Urothelium cell line (cell line): ENCODE results near the gene SIGLEC15.
"Not testable (repeated sequence)": the region's sequence is repeated elsewhere in the genome, so short reads cannot be mapped to it uniquely, and the experiment has no call there.

Experiments used
- DNase-seq: peaks from one replicate; pipeline ENCODE4 v3.0.0; 2011; ENCODE audit warnings: low spot score, mixed read lengths
- FAIRE-seq: peaks from 2 replicates; lab custom pipeline; 2011; peaks lifted over from hg19 to GRCh38; lab: Jason Lieb, UNC

SIGLEC15 gene

DNA sequence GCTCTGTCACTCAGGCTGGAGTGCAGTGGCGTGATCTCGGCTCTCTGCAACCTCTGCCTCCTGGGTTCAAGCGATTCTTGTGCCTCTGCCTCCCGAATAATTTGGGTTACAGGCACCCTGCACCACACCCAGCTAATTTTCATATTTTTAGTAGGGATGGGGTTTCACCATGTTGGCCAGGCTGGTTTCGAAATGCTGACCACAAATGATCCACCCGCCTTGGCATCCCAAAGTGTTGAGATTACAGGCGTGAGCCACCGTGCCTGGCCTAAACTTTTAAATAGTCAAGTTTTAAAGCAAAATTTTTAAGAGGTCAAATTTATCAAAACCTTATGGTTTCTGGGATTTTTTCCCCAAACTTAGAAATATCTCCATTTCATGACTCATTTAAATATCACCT, 6.7 kb upstream of the SIGLEC15 start:
- not testable (repeated sequence) for FAIRE-seq, DNase-seq

DNA sequence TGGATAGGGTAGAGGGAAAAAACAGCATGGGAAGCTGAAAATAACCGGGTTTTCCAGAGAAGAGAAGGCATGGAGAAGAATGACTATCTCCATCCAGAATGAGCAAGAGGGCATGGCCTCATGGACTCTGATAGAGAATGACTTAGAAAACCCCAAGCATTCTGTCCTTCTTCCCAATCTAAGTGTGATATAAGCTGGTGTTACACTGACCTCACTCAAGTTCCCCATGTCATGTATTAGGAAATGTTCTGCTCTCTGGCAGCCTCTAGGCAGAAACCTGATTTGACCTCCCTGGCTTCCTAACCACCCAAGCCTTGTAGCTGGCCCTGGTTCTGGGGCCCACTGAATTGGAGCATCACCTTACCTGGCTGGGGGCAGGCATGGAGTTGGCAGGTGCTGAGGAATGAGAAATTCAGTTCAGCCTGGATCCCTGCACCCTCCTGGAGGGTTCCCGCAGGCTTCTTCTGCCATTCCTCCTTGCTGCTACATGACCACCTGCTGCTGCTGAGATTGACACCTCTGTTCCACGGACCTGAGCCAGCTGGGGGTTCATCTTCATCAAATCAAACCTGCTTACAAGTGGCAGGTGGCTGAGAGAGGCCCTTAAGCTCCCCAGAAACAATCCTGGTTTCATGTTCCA, 5.2 kb upstream of the SIGLEC15 start:
- no peak for FAIRE-seq
- no peak for DNase-seq

GRCh38 chr18:45821026-45821425, 4.4 kb upstream of the SIGLEC15 start:
- DNase-seq: no peak
- FAIRE-seq: no peak

DNA sequence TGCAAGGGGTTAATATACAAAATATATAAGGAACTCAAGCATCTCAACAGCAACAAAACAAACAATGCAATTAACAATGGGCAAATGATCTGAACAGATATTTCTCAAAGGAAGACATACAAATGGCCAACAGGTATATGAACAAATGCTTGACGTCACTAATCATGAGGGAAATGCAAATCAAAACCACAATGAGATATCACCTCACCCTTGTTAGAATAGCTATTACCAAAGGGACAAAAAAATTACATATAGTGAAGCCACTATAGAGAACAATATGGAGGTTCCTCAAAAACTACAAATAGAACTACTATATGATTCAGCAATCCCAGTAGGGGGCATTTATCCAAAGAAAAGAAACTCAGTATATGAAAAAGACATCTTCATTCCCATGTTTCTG, 3.8 kb upstream of the SIGLEC15 start:
- DNase-seq (no peak), FAIRE-seq (no peak)

DNA sequence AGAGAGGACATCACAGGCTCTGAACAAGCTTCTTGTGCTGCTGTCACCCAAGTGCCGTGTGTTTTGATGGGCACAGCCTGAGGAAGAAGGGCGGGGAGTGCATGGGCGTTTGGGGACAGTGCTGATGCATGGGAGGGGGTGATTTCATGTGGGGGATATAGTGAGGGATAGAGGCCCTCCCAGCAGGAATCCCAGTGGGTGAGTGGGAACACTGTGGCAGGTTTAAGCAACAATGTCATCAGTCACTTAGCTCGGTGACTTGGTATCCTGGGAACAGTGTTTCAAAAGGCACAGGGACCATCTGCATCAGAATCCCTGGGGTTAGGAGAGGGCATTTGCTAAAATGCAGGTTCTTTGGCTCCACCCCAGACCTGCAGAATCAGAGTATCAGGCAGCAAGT, 609 bp downstream of the SIGLEC15 start:
- DNase-seq (no peak), FAIRE-seq (no peak)

- FAIRE-seq, DNase-seq: not testable (repeated sequence)
Measured at GRCh38 chr18:45826716-45827115, 1.2 kb downstream of the SIGLEC15 start.

- no peak for FAIRE-seq
- DNase-seq: no peak
Measured at GRCh38 chr18:45828917-45829811, 3.7 kb downstream of the SIGLEC15 start.

DNA sequence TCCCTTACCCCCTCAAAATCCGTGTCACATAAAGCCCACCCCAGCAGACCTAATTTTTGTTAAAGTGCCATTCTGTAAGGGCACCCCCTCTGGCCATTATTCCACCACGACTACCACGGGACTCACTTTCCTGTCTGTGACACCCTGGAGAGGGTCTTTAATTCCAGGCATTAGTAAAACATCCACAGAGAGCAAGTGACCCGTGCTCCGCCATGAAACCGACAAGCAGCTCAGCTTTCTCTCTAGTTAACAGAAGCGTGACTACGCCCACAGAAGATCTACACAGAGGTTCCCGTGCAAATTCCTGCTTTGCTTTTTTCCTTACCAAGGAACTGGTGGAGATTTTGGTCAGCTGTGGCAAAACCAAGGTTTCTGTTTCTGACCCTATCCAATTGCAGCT, 4.4 kb downstream of the SIGLEC15 start:
- FAIRE-seq (no peak), DNase-seq (no peak)

GRCh38 chr18:45830917-45831316, 5.4 kb downstream of the SIGLEC15 start:
- no peak for FAIRE-seq
- DNase-seq: no peak

DNA sequence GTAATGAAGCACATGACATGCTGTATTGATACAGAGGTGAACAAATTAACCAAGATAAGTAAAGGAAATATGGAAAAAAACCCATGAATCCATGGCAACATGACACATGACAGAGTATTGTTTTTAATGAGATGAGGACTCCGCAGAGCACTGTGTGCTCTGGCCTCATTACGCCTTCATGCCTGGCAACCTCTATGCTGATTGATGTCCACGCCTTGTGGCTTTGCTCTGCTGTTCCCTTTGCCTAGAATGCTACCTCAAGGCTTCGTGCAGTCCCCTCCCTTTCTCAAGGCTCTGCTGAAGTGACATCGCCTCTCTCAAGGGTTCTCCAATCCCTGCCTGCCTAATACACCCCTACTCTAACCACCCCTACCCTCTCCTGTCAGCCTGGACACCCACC, 8.4 kb downstream of the SIGLEC15 start:
- FAIRE-seq (no peak), DNase-seq (no peak)

GRCh38 chr18:45834306-45834705, 8.8 kb downstream of the SIGLEC15 start:
- no peak for DNase-seq
- no peak for FAIRE-seq

GRCh38 chr18:45835057-45835636, 9.7 kb downstream of the SIGLEC15 start:
- DNase-seq (no peak), FAIRE-seq (no peak)

DNA sequence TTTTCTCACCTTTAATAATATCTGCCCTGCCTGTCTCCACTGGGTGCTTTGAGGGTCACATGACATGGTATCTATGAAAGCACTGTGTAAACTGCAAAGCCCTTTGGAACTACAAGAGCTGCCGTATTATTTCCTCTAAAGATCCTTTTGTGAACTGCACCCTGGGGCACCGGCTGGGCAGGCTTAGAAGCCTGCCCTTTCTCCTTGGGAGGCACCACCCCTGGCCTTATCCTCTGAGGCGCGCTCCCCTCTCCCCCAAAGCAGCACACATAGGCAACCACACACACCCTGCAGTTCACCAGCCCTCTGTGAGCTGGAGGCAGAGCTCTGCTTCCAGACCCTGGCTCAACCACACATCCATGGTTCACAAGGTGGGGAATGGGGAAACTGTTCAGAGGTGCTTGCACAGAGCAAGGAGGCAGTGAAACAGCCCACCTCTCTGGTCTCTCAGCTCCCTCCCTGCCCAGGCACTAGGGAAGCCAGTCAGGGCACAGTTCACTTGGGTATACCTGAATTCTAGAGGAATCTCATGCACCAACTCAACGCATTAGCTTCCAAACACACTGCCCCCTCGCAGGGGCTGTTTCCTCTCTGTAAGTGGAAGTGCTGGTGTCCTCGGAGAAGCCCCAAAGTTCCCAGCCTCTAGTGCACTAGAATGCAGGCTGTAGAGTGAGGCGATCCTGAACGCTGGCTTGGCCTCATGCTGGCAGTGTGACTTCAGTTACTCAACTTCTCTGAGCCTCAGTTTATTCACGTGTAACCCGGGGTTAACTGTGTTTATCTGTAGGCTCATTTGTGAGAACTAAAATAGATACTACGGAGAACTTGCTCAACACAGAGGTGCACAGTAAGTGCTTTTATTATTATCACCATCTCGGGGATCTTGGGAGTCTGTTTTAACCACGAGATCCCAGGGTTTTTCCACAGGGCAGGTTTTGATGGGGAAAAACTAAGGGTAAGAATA, 11.0 kb downstream of the SIGLEC15 start:
- DNase-seq: no peak
- no peak for FAIRE-seq

GRCh38 chr18:45837283-45838070, 12.0 kb downstream of the SIGLEC15 start:
- no peak for DNase-seq

DNA sequence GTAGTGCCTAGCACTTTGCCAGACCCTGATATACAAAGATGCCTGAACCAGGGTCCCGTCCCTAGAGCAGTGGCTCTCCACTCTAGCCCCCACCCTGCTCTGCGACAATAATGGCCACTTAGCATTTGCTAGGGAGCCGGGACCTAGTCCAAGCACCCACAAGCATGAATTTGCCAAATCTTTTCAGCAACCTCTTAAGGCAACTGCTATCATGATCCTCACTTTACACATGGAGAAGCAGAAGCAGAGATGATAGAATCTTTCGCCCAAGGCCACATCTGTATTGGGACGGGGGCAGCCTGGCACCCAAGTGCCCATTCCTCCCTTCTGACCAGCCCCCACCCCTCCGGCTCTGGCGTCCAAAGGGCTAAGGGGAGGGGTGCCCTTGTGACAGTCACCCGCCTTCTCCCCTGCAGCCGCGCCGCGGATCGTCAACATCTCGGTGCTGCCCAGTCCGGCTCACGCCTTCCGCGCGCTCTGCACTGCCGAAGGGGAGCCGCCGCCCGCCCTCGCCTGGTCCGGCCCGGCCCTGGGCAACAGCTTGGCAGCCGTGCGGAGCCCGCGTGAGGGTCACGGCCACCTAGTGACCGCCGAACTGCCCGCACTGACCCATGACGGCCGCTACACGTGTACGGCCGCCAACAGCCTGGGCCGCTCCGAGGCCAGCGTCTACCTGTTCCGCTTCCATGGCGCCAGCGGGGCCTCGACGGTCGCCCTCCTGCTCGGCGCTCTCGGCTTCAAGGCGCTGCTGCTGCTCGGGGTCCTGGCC, 13.0 kb downstream of the SIGLEC15 start:
- FAIRE-seq (no peak), DNase-seq (no peak)

More at GRCh38 chr18:45837283-45838070, 12.0 kb downstream of the SIGLEC15 start:
- no peak for FAIRE-seq

- DNase-seq (no peak), FAIRE-seq (no peak)
Measured at GRCh38 chr18:45839414-45840395, 14.2 kb downstream of the SIGLEC15 start.

- no peak for DNase-seq
- FAIRE-seq: no peak
Measured at GRCh38 chr18:45841060-45841764, 15.7 kb downstream of the SIGLEC15 start.
